HG03442 (cell line): ENCODE results near the gene HDAC1.

Experiments
- ATAC-seq: cut with Tn5 transposase; IDR thresholded peaks from one replicate; pipeline ENCODE4 v1.9.1; 2021; ENCODE audit warnings: mild to moderate bottlenecking, moderate library complexity; ENCODE audit not compliant: unreplicated experiment

The HDAC1 gene

GRCh38 chr1:32367912-32368635, 76.2 kb downstream of the HDAC1 start:
- no peak for ATAC-seq

- ATAC-seq = peak; percentile 36
Observed at GRCh38 chr1:32372149-32372756, 80.4 kb downstream of the HDAC1 start.

- ATAC-seq = no peak
Observed at GRCh38 chr1:32373996-32374592, 82.2 kb downstream of the HDAC1 start.

- no peak for ATAC-seq
Observed at GRCh38 chr1:32376199-32376598, 84.3 kb downstream of the HDAC1 start.

- ATAC-seq = no peak
Observed at GRCh38 chr1:32377541-32378220, 85.8 kb downstream of the HDAC1 start.

- no peak for ATAC-seq
Observed at GRCh38 chr1:32380057-32380456, 88.2 kb downstream of the HDAC1 start.
